HK-2 (cell line): Measurements from ENCODE around the gene SRSF12.
"Not testable (repeated sequence)": the region's sequence is repeated elsewhere in the genome, so short reads cannot be mapped to it uniquely, and the experiment has no call there.

ENCODE experiments used
- DNase-seq: peaks from one replicate; pipeline ENCODE4 v3.0.0-alpha.2; 2018; ENCODE audit not compliant: unreplicated experiment

The SRSF12 gene

GRCh38 chr6:89073014-89073620 lies 44.8 kb downstream of the SRSF12 start:
- DNase-seq = no peak

GRCh38 chr6:89071036-89071435 lies 46.8 kb downstream of the SRSF12 start:
- no peak for DNase-seq

GRCh38 chr6:89069536-89070163 lies 48.2 kb downstream of the SRSF12 start:
- DNase-seq = peak; percentile 69

GRCh38 chr6:89068695-89069094 lies 49.2 kb downstream of the SRSF12 start:
- DNase-seq = no peak

- DNase-seq = no peak
These were observed 50.1 kb downstream of the SRSF12 start for GRCh38 chr6:89067796-89068195.

- DNase-seq = no peak
These were observed 50.8 kb downstream of the SRSF12 start for GRCh38 chr6:89066940-89067646.

GRCh38 chr6:89066121-89066520 lies 51.8 kb downstream of the SRSF12 start:
- not testable (repeated sequence) for DNase-seq

GRCh38 chr6:89064931-89065330 lies 52.9 kb downstream of the SRSF12 start:
- DNase-seq = not testable (repeated sequence)

- DNase-seq = no peak
These were observed 54.0 kb downstream of the SRSF12 start for GRCh38 chr6:89063881-89064280.

GRCh38 chr6:89059227-89059626 lies 58.6 kb downstream of the SRSF12 start:
- DNase-seq = no peak

GRCh38 chr6:89058627-89059026 lies 59.2 kb downstream of the SRSF12 start:
- DNase-seq = no peak

GRCh38 chr6:89057759-89058158 lies 60.1 kb downstream of the SRSF12 start:
- no peak for DNase-seq

- no peak for DNase-seq
These were observed 63.7 kb downstream of the SRSF12 start for GRCh38 chr6:89054208-89054607.

GRCh38 chr6:89051676-89052075 lies 66.2 kb downstream of the SRSF12 start:
- DNase-seq = no peak

GRCh38 chr6:89050697-89051096 lies 67.2 kb downstream of the SRSF12 start:
- DNase-seq = no peak

GRCh38 chr6:89050155-89050554 lies 67.7 kb downstream of the SRSF12 start:
- DNase-seq = no peak

- no peak for DNase-seq
These were observed 68.9 kb downstream of the SRSF12 start for GRCh38 chr6:89048985-89049384.

- no peak for DNase-seq
These were observed 69.5 kb downstream of the SRSF12 start for GRCh38 chr6:89048288-89048923.

GRCh38 chr6:89047473-89047872 lies 70.4 kb downstream of the SRSF12 start:
- no peak for DNase-seq
